HK-2 (cell line): ENCODE data around the gene TM4SF5.

Experiments used
- DNase-seq: peaks from one replicate; pipeline ENCODE4 v3.0.0-alpha.2; 2018; ENCODE audit not compliant: unreplicated experiment

The TM4SF5 gene

GRCh38 chr17:4771519-4772234 is at the start of gene TM4SF5:
TSS of gene TM4SF5 (plus strand) at chr17:4771886. CDS start at chr17:4771923, 37 bp downstream.
- no peak for DNase-seq

- no peak for DNase-seq
Measured at GRCh38 chr17:4722678-4723240, 48.9 kb upstream of the TM4SF5 start.

- no peak for DNase-seq
Measured at GRCh38 chr17:4724650-4725049, 47.0 kb upstream of the TM4SF5 start.

- no peak for DNase-seq
Measured at GRCh38 chr17:4725646-4726310, 45.9 kb upstream of the TM4SF5 start.

- no peak for DNase-seq
Measured at GRCh38 chr17:4728124-4728523, 43.6 kb upstream of the TM4SF5 start.

- no peak for DNase-seq
Measured at GRCh38 chr17:4733073-4733531, 38.6 kb upstream of the TM4SF5 start.

GRCh38 chr17:4734857-4735475 is 36.7 kb upstream of the TM4SF5 start:
- DNase-seq = no peak

DNA sequence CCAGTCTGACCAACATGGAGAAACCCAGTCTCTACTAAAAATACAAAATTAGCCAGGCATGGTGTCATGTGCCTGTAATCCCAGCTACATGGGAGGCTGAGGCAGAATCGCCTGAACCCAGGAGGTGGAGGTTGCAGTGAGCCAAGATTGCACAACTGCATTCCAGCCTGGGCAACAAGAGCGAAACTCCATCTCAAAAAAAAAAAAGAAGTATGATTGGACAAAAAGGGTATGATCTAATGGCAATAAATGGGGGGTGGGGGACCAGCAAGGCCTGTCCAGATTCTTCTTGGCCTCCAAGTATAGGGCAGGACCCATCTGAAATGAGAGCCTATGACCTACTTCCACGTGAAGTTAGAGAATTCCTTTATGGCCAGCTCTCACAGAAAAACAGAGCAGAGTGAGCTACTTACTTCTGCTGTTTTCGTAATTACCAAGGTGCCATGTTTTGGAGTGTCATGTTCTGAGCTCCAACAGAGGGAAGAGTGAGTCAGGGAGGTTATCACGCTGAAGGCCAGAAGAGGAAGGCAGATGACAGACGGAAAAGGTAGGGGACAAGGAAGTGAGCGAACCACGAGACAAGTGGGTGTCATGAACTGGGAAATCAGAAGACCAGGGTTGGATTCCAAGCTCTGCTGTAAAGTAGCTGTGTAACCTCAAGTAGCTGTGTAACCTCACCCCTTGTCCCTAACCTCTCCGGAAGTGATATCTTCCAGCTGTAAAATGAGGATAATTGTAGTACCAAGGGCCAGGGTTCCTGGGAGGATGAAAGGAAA is 35.6 kb upstream of the TM4SF5 start:
- no peak for DNase-seq

DNA sequence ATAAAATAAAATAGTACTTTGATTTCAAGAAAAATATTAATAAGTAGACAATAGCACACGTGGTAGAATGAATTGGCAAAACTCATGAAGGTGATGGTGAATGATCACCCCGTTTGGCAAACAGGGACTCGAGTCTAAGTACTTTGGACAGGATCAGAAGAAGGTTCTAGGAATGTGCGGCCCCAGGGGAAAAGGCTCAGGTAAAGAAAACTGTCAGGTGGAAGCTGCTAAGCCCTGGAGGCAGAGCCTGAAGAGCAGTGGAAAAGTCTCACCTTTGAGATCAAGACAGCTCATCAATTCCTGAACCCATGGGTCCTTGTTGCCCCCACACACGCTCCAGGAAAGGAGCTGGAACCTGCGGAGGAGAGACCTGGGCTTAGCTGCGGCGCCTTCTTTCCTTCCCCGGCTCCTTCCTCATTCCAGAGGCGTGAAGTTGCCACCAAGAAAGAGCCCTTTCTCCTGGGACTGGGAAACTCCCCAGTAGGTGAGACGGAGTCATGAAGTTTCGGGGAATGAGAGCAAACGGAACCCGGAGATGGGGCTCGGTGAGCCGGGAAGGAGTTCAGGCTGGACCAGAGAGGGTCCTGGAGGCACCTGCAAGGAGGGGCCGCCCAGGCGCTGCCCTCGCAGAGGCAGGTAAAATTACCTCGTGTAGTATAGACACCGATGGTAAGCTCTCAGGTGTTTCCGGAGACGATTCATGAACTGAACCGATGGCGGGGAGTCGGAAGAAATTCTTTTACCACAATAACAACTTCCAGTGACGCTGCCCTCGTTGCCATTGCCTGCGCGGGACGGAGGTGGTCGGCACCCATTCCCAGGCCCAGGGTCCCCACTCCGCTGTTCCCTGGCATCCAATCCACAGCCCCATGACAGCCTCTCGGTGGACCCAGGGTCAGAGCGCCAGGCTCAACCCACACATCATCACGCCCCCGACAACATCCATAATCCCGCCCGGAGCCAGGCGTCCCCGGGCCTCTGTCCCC is 33.3 kb upstream of the TM4SF5 start:
- DNase-seq = no peak

GRCh38 chr17:4739122-4740024 is 32.3 kb upstream of the TM4SF5 start, which contains the start of the genes CXCL16 and ZMYND15:
TSS of gene CXCL16 (minus strand) at chr17:4739928. CDS start at chr17:4739339, 589 bp downstream.
TSS of gene ZMYND15 (plus strand) at chr17:4739833. CDS start at chr17:4740549, 716 bp downstream.
- peak; percentile 39 for DNase-seq

DNA sequence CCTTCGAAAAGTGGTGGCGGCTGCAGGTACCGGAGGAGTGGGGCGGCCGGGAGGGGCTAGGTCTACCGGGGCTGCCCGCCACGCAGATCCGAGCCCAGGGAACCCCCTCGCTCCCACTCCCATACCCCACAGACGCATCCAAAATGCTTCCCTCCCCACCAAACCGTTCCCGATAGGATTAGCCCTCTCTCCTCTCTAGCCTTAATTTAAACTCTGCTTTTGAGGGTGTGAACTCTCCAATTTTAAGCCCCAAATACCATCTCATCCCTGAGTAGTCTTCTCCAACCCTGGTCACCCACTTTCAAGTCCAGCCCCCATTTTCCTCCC is 31.7 kb upstream of the TM4SF5 start:
- no peak for DNase-seq

GRCh38 chr17:4740584-4740983 is 31.1 kb upstream of the TM4SF5 start:
- no peak for DNase-seq

GRCh38 chr17:4741544-4741943 is 30.1 kb upstream of the TM4SF5 start:
- DNase-seq = no peak

DNA sequence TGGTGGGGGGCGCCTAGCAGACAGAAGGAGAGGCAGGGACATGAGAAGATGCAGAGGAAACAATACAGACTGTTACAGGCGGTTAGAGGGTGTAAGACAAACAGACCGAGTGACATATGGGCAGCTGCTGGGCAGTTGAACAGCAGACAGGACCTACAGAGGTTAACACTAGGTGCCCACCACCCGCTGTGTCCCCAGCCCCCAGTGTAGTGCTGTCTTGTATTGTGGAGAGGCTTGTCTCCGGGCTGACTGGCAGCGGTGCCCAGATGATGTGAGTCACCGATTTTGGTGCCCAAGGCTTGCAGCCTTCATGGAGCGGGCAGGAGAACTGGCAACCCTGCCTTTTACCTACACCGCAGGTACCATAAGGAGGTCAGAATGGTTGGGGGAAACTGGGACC is 29.6 kb upstream of the TM4SF5 start:
- DNase-seq = no peak

DNA sequence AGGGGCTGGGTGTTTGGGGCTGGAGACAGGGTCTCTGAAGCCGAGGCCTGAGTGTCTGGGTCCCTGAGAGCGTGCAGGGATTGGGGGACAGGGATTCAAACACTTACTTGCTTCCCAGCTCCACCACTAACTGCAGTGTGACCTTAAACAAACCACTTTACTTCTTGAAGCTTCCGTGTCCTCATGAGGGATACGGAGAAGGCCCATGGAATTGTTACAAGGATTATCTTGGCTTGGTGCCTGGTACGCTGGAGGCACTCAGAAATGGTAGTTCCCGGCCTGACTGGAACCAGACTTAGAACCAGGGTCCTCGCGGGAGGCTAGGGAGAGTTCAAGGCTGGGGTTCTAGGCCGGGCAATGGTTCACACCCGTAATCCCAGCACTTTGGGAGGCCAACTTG is 29.1 kb upstream of the TM4SF5 start:
- DNase-seq = no peak

GRCh38 chr17:4743216-4743615 is 28.5 kb upstream of the TM4SF5 start:
- DNase-seq = no peak

GRCh38 chr17:4743898-4744297 is 27.8 kb upstream of the TM4SF5 start:
- no peak for DNase-seq

DNA sequence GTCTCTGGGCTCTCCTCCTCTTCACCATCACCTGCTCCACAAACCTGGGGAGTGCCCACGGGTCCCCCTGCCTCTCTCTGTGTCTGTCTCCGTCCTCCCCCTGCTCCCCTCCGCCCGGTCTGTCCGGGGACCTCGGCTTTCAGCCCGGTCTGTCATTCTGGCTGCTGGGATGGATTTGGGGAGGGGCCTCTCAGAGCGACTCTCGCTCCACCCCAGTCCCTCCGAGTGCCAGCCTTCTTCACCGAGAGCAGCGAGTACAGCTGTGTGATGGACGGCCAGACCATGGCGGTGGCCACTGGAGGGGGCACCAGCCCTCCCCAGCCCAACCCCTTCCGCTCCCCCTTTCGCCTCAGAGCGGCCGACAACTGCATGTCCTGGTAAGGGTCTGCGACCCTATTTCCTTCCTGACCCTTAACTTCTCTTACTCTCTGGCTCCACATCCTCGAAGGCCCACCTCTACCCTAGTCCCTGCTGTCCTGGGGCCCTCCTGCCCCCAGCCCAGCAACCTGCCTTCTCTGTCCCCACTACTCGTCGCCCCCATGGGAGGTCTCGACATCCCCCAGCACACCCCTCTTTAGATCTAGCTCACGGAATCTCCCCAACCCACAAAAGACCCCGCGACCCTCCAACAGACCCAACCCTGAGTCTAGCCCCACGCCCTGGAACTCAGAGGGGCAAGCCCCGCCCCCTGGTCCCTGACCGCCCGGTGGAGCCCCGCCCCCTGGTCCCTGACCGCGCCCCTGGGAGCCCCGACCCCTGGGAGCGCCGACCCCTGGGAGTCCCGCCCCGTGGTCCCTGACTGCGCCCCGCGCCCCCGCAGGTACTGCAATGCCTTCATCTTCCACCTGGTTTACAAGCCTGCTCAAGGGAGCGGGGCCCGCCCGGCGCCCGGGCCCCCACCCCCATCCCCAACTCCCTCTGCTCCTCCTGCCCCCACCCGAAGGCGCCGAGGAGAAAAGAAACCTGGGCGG is 26.4 kb upstream of the TM4SF5 start:
- no peak for DNase-seq
